GM19099 (cell line): Measurements from ENCODE around the gene FAM76A.

Experiments
- POLR2A ChIP-seq: IDR thresholded peaks from 3 replicates; pipeline ENCODE4 v1.6.1; 2011; ENCODE audit warnings: low read depth; ENCODE audit not compliant: insufficient read length; ENCODE audit errors: extremely low read depth

Gene FAM76A

DNA sequence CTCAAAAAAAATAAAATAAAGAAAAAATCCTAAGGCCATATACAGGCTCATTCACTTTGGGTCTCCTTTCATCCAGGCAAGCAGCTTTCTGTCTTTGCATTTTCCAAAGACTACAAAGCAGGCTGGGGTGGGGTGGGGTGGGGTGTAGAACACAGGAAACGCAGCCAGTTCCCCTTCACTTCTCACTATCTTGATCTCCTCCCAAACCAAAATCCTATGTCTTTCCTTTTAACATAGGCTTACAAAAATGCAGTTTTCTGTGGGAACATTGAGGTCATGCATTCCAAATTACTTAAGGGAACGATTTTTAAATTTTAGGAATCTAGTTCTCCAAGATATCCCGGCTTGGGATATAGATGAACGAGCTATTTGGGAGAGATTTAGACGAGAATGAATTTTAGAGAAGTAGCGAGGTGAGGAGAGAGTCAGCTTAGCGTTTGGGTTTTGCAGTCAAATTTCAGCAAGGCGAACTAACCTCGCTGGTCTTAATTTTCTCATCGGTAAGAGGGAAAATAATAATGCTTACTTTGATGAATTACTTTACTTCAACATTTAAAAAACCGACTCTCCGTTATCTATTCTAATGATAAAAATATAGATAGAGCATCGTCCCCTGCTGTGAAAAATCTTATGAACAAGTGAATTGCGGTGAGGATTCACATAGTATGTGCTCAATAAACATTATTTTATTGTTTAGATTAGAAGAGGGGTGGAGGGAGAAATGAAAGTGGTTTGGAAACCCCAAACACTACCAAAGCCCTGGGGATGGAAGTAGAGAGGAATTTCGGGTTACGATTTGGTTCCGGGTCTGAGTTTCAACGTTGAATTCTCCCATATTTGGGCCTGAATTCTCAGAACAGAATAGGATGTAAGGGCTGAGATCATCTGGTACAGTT lies 46.5 kb downstream of the FAM76A start:
- no peak for TF ChIP-seq POLR2A

DNA sequence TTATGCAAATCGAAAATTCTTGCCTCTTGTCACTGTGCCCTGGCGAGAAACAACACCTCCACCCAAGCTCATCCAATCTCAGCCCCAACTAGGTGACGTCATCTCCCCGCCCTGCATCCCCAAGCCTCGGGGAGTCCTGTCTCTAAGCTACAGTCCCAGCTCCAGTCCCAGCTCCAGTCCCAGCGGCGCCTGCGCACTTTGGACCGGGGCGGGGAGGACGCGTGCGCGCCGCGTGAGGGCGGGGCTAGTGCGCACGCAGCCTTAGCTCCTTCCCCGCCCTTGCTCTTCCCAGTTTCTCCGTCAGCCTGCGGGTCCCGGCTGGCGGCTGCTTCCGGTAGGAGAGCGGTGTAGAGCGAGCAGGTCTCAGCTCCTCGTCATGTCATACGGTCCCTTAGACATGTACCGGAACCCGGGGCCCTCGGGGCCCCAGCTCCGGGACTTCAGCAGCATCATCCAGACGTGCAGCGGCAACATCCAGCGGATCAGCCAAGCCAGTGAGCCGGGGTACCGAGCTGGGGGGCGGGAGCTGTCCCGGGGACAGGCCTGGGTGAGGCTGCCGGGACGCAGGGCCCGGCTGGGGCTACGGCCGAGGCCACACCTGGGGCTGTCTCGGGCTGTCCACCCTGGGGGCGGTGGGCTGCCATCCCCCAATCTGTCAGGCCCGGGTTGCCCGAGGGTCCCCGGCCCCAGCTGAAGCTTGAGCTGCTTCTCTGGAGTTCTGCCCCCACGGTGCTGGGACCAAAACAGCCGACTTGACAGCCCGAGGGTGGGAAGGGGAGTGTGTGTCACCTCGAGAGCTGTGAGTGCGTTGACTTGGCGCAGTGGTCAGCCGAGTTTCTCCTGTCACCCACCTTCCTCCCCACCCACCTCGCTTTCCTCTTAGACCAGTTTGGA lies 47.4 kb downstream of the FAM76A start, which contains the start of gene STX12:
TSS of gene STX12 (plus strand) at position 288 of the 894 bp plus-strand sequence. CDS start at position 377, 89 bp downstream.
- peak; percentile 75 for TF ChIP-seq POLR2A

DNA sequence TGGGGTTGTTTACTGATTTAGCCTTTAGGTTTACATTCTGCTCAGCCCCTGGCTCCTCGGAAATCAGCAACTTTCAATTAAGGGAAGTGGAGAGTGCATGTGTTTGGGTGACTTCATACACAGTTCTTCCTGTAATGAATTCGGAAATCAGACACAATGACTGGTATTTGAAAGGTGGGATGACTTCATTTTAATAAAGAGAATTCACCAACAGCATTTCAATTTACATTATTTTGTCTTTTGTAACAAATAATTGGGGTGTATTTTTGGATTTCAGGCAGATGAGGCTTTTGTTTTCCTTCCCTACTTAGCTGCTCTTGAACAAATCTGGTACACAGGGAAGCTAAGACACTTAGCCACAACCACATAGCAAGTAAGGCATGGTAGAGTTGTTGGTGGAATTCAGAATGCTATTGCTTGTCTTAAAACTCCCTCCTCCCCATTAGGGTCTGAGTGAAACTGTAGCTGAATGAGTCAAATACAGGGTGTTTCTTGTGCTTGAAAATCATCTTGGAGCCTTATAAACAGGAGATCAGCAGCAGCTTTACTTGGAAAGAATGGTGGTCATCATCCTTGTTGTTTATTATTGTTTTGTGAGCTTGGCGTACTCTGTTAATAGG lies 48.2 kb downstream of the FAM76A start:
- TF ChIP-seq POLR2A: no peak

DNA sequence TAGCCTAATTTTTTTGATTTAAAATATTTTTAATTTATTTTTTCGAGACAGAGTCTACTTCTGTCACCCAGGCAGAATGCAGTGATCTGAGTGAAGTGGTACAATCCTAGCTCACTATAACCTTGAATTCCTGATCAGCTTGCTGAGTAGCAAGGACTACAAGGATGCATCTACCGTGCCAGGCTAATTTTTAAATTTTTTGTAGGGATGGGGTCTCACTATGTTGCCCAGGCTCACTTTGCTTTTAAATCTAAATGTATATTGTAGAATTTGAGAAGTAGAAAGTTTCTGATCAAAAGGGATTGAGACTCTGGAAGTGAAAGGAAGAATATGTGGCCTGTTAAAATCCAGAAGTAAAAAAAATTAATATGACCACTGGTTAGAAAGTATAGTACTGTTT lies 48.9 kb downstream of the FAM76A start:
- no peak for TF ChIP-seq POLR2A

DNA sequence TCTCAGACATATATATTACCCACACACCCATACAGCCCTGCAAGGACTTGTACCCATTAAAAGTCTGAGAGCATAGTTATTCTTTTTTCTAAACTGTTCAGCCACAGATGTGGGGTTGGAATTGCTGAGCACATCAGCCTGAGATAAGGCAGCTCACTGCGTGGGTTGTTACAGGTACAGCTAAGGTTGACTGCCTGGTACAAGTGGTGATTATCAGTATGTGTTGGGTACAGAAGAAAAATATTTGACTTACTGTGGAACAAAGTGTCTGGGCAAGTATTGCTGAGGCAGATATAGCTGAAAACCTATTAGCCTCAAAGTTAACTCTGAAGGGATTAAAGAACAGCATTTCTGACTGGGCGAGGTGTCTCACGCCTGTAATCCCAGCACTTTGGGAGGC lies 52.3 kb downstream of the FAM76A start:
- no peak for TF ChIP-seq POLR2A

DNA sequence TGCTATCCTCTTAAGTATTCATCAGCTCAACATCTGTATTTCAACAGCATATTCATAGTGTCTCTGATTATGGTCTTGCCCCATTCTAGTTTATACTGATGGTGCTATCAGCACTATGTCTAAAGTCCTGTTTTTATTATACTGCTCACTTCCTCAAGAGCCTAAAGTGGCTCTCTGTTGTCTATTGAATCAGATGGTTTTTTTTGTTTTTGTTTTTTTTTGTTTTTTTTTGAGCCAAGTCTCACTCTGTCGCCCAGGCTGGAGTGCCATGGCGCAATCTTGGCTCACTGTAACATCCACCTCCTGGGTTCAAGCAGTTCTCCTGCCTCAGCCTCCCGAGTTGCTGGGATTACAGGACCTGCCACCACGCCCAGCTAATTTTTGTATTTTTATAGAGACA lies 53.4 kb downstream of the FAM76A start:
- TF ChIP-seq POLR2A: no peak

DNA sequence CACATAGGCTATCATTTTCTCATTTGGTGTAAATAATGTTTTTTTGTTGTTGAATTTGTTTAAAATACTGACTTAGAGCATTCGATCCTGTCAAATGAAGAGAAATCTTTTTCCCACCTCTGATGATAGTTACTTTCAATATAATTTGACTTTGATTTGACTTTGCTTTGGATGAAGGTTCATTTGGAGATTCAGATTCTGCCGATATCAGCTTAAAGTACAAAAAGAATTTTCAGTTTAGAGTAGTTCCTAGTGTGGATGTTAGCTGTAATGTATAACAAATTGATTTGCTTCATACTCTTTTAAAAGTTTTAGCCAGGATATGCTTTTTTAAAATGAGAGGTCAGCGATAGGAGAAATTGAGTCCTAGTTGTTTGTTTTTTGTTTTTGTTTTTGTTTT lies 57.2 kb downstream of the FAM76A start:
- no peak for TF ChIP-seq POLR2A

DNA sequence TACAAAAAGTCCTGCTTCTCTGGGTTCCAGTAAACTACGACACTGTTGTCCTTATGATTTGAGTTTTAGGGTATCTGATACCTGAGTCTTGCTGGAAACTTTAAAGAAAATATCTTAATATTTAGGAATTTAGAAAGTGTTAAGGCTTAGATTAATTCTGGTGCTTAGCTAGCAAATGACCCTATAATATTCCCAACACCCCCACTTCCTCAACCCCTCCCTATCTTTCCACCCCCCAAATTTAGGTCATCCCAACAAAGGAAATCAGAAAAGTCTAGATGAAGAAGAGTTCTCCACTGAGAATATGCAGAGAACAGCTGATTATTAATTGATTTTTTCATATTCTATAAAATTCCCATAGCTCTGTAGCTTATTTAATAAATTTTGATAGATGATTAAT lies 58.9 kb downstream of the FAM76A start:
- no peak for TF ChIP-seq POLR2A

DNA sequence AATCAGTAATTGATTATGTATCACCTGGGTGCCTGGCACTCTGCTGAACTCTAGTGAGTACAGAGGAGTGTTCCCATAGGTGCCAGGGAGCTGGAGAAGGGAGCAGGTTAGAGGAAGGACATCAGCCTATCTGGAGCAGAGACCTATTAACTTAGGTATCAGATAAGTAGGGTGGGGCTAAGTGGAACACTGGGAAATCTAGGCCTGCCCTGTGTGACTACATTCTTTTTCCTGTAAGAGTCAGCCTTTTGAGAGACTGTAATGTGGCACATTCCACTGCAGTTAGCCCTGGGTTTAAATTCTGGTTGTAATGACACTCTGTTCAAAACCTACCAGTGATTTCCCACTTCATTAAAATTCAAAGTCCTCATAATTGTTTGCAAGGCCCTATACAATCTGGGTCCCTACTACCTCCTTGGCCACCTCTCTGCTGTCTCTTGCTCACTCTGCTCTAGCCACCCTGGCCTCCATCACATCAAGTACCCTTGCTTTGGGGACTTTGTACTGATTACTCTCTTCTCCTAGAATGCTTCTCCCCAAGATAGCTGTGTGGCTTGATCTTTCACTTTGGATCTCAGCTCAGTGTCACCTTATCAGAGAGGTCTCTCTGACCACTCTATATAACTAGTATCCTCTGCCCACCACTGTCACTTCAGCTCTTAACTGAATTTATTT lies 60.2 kb downstream of the FAM76A start:
- TF ChIP-seq POLR2A: no peak

DNA sequence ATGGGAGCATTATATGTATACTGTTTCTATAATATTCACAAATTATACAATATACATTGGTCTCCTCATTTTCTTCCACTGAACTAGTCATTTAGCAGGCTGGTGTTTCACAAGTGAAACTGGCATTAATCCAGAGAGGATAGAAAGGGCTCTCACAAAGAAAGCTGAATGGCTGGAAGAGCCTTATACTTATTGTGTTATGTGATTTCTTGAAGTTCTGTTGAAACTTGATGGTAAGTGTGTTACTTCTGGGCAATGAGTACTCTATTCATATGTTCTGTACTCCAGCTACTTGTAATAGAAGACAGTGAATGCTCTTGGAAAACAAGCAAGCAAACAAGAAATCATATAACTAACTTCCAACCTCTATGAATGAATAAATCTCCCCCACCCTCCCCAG lies 62.1 kb downstream of the FAM76A start:
- no peak for TF ChIP-seq POLR2A

DNA sequence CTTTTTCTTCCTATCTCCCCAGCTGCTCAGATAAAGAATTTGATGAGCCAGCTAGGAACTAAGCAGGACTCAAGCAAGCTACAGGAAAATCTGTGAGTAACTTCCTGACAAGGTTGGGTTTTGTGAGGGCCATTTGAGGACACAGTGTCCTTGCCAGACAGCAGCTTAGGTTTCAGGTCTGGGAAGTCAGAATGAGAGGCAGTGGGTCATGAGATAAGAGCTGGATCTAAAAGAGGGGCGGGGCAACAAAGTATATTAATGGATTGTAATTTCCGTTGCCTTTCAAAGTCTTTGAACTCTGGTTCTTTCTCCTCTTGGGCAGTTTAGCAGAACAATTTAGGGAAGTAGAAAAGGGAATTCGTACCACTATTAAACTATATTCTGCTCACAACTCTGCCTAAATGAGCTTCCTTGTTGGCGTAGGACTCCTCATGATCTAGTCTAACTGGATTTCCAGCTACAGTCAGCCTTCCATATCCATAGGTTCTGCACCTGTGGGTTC lies 63.8 kb downstream of the FAM76A start:
- TF ChIP-seq POLR2A: no peak

DNA sequence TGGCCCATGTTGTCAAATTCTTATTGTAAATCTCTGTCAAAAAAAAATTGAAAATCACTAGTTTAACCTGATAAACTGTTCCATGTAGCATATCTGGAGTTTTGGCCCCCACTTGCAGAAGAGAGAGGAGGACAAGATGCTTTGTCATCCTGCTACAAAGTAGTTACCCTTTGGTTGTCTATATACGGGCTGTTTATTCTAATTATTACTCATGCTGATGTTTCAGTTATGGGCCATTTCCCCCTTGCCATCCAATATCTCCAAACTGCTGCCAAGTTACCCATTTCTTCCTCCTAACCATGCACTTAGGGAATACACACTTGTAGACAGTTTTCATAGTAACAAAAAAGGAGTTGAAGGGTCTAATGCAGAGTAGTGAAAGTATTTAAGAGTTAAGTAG lies 69.8 kb downstream of the FAM76A start:
- no peak for TF ChIP-seq POLR2A

DNA sequence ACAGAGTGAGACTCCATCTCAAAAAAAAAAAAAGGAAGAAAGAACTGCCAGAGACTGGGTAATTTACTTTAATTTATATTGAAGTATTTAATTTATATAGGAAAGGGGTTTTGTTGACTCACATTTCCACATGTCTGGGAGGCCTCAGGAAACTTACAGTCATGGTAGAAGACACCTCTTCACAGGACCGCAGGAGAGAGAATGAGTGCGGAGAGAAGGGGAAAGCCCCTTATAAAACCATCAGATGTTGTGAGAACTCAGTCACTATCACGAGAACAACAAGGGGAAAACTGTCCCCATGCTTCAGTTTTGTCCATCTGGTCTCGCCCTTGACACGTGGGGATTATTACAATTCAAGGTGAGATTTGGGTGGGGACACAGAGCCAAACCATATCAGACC lies 79.0 kb downstream of the FAM76A start:
- no peak for TF ChIP-seq POLR2A

DNA sequence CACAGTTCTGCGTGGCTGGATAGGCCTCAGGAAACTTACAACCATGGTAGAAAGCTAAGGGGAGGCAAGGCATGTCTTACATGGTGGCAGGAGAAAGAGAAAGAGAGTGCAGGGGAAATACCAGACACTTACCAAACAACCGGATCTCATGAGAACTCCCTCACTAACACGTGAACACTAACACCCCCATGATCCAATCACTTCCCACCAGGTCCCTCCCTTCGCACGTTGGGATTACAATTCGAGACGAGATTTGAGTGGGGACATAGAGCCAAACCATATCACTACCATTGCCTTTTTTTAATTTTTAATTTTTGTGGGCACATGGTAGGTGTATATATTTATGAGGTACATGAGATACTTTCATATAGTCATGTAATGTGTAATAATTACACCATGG lies 81.0 kb downstream of the FAM76A start:
- no peak for TF ChIP-seq POLR2A

DNA sequence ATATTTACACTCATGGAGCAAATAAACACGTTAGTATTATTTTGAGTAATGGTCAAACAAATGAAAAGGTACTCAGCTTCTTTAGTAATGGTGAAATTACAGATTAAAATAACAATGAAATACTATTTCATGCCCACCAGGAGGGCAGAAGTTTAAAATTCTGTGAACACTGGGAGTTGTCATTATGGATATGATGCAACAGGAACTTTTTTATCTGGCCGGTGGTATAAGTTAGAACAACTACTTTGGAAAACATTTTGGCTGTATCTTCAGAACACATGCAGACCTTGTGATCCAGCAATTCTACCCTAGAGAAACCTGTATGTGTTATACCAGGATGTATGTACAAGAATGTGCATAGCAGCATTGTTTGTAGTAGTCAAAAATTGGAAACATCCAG lies 81.6 kb downstream of the FAM76A start:
- no peak for TF ChIP-seq POLR2A

DNA sequence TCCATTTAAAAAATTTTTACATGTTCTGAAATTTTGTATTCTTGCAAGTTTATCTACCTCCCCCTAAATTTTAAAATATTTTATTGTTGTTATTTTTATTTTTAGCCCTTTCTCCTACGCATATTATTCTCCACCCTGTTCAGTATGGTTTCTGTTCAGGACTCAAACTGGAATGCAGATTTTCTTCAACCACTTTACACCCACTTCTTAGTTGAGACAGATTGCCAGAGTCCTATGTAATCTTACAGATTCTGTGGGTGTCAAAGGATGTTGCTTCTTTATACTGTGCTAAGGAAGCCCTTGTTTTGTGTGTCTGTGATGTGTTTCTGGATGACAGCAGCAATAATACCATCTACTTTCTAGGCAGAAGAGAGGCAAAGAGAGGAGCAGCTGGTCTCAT lies 84.1 kb downstream of the FAM76A start:
- no peak for TF ChIP-seq POLR2A
